Fibroblast of skin of left quadriceps (primary cell): ENCODE data around the gene TTLL8.

ENCODE experiments used
- DNase-seq, 2 experiments: peaks; one replicate each; pipeline ENCODE4 v3.0.0-alpha.2; 2013; ENCODE audit warnings: low read depth in 2 of 2

TTLL8 gene

GRCh38 chr22:50082961-50083461 is 24.9 kb upstream of the TTLL8 start:
- DNase-seq, result no peak

DNA sequence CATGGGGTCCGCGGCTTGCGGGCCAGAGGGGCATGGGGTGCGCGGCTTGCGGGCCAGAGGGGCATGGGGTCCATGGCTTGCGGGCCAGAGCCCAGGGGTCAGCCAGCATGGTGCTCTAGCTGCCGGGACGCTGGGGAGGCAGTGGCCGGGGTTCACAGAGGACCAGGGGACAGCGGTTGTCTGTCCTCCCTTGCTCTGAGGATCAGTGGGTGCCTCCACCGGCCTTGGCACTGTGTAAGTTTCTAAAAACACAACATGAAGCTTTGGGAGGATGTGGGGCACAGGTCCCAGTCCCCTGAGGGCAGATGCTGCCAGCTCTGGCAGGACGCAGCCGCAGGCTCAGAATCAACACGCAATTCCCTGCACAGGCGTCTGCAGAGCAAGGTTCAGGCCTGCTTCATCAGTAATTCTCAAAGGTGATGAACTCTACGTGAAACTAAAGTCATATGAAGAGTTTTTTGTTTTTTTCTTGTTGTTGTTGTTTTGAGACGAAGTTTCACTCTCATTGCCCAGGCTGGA is 24.2 kb upstream of the TTLL8 start:
- no peak for DNase-seq

DNA sequence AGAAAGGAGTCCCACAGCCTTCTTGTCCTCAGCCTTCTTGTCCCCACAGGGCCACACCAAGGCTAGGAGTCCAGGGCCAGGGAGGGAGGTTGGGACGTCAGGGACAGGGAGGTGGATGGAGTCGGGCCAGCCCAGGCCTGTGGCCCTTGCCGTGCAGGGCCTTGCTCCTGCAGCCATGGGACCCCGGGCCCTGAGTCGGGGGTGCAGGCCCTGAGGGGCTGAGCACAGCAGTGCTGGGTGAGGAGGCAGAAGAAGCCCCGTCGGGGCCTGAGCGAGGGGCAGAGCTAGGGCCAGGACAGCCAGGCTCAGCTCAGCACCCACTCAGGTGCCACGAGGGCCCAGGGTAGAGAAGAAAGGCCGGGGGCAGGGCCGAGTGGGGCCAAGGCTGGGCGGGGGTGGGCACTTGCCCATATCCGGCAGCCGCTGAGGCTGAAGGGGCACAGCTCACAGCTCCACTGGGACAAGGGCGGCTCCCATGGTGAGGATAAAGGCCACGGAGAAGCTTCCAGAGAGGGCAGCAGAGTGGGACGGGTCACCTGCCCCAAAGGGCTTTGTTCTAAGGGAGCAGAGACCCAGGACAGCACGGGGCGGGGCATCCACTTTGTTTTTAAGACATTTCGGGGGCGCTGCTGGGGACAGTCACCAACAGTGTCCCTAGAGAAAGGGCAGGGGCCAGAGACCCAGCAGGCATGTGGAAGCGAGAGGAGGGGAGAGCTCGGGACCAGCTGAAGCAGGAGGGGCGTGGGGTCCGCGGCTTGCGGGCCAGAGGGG is 23.5 kb upstream of the TTLL8 start:
- DNase-seq, result no peak

DNA sequence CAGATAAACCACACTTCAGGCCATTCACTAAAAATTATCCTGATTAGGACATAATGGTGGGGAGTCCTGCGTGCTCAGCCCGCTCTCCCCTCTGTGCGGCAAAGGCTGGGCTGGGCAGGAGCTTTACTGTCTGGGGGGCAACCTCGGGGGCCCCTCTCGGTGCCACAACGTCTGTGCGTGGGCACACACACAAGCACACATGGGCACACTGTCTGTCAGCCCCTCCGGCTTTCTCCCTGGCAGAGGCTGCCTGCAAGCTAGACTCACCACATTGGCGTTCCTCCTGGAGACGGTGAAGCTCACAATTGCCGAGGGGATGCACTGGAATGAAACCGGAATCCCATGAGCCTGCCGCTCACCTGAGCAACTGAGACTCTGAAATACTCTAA is 22.0 kb upstream of the TTLL8 start:
- DNase-seq, result no peak

- no peak for DNase-seq
Observed at GRCh38 chr22:50078761-50079160, 20.7 kb upstream of the TTLL8 start.

DNA sequence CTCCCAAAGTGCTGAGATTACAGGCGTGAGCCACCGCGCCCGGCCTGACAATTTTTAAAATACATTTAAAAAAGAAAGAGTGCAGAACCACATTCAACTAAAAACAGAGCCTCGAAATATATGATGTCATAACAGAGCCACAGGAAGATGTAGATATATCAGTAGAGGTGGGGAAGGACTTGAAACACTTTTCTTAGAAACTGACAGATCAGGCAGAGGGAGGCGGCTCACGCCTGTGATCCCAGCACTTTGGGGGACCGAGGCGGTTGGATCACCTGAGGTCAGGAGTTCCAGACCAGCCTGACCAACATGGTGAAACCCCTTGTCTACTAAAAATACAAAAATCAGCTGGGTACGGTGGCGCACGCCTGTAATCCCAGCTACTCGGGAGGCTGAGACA is 20.1 kb upstream of the TTLL8 start:
- no peak for DNase-seq

GRCh38 chr22:50076646-50077535 is 18.8 kb upstream of the TTLL8 start:
- DNase-seq, result no peak

DNA sequence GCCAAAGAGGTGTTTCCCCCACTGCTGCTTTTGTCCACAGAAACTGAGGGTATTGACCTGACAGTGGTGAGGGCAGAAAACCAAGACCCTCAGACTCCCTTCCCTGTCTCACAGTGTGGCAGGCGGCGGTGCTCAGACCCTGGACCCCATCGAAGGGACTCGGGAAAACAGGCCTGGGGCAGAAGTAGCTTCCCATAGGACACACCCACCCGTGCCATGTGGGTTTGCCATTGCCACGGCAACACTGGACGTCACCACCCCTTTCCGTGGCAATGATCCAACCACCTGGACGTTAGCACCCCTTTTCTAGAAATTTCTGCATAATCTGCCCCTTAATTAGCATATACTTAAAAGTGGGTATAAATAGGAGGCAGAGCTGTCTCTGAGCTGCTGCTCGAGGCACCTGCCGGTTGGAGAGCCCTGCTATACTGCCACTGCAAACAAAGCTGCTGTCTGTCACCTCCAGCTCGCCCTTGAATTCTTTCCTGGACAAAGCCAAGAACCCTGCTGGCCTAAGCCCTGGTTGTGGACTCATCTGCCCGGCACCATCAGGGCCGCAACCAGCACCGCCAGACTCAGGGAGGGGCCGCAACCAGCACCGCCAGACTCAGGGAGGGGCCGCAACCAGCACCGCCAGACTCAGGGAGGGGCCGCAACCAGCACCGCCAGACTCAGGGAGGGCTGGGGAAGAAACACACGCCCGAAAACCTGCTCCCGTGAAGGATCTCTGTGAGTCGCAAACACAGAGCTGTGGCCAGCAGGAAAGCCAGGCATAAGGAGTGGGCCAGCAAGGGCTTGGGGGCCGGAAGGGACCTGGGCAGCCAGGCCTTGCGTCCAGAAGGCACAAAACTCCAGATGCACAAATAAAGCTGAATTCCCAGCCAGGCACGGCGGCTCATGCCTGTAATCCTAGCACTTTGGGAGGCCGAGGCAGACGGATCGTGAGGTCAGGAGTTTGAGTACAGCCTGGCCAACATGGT is 16.7 kb upstream of the TTLL8 start:
- DNase-seq, result no peak

DNA sequence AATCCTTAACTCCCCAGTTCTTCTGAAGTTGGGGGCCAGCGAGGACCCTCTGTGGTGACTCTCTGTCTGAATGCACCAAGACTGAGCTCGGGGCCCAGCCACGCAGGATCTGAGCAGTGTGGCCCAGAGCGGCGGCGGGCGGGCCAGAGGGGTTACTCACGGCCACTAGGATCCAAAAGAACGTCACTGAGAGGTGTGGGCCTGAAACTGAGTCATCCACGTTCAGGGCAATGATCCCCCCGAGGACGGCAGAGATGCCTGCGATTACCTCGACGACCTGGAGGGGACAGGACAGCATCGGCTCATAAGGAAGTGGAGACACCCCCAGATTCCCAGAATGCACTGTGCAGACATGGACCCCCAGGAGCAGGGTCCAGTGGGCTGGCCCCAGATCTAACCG is 16.0 kb upstream of the TTLL8 start:
- no peak for DNase-seq

DNA sequence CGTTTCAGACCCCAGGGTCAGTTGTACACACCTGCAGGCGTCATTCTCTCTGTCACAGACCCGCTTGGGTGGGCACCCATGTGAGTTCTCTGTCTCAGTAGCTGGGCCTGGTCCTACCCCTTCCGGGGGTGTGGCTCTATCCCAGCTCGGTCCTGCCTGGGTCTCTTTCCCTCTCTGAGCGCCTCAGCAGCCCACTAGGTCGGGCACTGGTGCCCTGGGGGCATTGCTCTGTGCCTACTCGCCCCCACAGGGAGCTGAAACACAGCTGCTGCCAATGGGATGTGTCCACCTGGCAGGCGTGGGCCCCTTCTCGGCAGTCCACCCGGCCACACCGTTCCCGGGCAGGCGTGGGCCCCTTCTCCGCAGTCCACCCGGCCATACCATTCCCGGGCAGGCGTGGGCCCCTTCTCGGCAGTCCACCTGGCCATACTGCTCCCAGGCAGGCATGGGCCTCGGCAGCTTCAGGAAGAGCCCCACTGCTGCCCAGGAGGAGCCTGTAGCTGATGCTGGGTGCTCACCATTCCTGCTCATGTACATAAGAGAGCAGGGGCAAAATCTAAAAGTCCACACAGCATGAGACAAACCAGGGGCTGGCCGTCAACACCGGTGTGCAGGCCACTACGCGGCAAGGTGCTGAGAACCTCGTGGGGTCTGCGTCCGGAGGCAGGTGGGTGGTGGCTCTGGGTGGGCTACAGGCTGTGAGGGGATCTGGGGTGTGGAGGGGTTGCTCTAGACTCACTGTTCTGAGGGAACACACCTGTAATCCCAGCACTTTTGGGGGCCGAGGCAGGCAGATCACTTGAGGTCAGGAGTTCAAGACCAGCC is 14.8 kb upstream of the TTLL8 start:
- no peak for DNase-seq

DNA sequence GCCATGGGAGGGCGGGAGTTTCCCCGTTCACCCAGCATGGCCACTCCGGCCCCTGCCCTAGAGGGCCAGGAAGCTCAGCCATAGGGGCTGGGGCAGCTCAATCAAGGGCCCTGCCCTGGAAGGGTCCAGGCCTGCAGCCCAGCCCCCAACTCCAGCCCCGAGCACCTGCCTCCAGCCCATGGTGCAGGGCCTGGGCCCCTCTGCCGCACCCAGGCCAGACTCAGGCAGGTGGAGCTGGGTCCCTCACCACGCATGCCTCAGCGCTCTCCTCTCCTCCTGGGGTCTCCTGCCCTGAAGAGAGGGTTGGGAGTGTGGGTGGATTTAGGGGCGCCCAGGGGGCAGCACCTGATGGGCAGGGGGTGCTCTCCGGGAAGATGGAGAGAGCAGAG is 14.1 kb upstream of the TTLL8 start:
- DNase-seq, result no peak

DNA sequence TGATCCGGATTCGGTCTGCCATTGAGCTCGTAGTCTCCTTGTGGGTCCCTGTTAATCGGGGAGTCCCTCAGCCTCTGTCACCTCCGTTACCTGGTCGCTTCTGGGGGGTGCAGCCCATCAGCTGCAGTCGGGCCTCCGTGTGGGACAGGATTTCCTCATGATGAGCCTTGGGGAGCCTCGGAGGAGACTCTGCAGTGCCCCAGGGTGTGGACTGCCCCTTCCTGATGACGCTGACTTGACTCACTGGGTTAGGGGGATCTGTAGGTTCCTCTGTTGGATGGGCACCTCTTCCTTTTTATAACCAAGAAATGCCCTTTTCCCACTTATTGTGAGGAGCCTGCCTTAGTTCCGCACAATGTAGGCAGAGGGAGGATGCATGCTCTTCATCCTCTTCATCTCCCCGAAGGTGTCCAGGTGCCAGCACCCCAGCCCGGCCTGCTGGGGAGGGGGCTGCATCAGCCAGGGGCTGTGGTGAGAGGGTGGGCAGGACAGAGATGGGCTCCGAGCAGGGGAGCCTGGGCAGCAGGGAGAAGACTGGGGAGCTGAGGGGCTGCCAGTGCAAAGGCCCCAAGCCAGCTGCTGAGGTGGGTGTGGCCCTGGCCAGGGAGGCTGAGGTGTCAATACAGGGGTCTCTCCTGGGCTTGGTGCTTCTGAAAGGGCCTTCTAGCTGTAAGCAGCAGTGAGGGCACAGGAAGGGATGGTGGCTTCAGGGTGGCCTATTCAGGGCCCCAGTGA is 13.5 kb upstream of the TTLL8 start:
- no peak for DNase-seq

GRCh38 chr22:50070366-50070765 is 12.3 kb upstream of the TTLL8 start:
- DNase-seq, result no peak

DNA sequence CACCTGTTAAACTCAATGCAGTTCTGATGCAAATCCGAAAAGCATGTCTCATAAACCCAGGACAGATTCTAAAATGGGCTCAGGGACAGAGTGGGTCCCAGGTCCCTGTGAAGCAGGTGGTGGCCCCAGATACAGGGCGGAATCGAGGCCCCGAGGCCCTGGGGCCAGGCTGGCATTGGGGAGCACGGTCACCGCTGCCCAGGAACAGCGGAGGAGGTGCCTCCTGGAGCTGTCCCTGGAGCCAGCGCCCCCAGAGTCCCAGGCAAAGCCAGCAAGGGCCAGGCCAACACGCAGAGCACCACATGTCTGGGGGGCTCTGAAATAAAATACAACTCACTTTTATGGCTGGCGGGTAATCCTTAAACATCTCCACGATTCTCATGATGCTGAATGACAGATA is 10.0 kb upstream of the TTLL8 start:
- no peak for DNase-seq

- DNase-seq, result no peak
Observed at GRCh38 chr22:50067244-50067643, 9.1 kb upstream of the TTLL8 start.

DNA sequence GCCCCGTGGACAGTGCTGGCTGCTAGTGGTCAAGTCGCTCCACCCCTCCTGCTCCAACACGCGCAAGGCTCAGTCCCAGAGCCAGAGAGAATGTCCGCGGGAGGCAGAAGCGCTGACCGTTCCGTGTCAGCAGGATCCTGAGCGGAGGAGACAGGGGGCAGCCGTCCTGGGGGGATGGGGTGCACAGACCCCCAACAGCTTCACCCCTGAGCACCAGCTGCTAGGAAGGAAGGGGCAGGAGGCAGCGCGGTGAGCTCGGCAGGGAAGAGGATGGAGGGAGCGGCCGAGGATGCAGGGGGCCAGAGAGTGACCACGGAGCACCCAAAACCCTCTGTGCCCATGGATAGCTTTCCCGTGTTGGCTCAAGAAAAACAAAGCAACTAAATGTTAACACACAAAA is 6.4 kb upstream of the TTLL8 start:
- DNase-seq, result no peak

- no peak for DNase-seq
Observed at GRCh38 chr22:50063589-50064393, 5.7 kb upstream of the TTLL8 start.

GRCh38 chr22:50062509-50063135 is 4.5 kb upstream of the TTLL8 start:
- DNase-seq, result no peak
